Measurements from ENCODE around the gene DCUN1D4.

GRCh38 chr4:51855751-51856150 lies 12.8 kb downstream of the DCUN1D4 start:
- TF ChIP-seq POLR2A (IDR thresholded peaks at IDR 0.05) (no peak), CTCF (IDR thresholded peaks at IDR 0.05) (no peak)
